HL-60 (cell line): ENCODE data around the gene BAAT.

Experiments
- DNase-seq, 2 experiments: peaks; one replicate each; pipeline ENCODE4 v3.0.0-alpha.2; 2010 to 2020; ENCODE audit warnings: low read depth in 1 of 2, low spot score in 1 of 2
- H3K27ac ChIP-seq: fragments of 250-450 bp; sonication (Bioruptor Pico); replicated peaks from 2 replicates; pipeline ENCODE4 v1.5.1; 2020; ENCODE audit warnings: mild to moderate bottlenecking, moderate library complexity
- H3K27me3 ChIP-seq: fragments of 250-450 bp; sonication (Bioruptor Pico); 2 replicates; pipeline ENCODE4 v1.5.1; 2021; ENCODE audit warnings: mild to moderate bottlenecking, moderate library complexity; ENCODE audit not compliant: insufficient read depth, poor library complexity, severe bottlenecking
- H3K4me3 ChIP-seq: replicated peaks from 2 replicates; pipeline ENCODE4 v1.5.1; 2011; ENCODE audit warnings: mild to moderate bottlenecking, control low read depth, low read length; ENCODE audit not compliant: insufficient read depth
- CTCF ChIP-seq: IDR thresholded peaks from one replicate; pipeline ENCODE4 v1.5.1; 2011; ENCODE audit warnings: low read length, control low read depth, inconsistent platforms; ENCODE audit not compliant: insufficient read depth
- GABPA ChIP-seq: IDR thresholded peaks from 2 replicates; pipeline ENCODE4 v1.6.1; 2012; ENCODE audit warnings: low read depth
- POLR2AphosphoS5 ChIP-seq: IDR thresholded peaks from 2 replicates; pipeline ENCODE4 v1.6.1; 2012; ENCODE audit warnings: low read depth
- REST ChIP-seq: IDR thresholded peaks from 2 replicates; pipeline ENCODE4 v1.6.1; 2012; ENCODE audit warnings: low read depth; ENCODE audit not compliant: insufficient replicate concordance
- SPI1 ChIP-seq: IDR thresholded peaks from 2 replicates; pipeline ENCODE4 v1.6.1; 2012; ENCODE audit warnings: low read depth, mild to moderate bottlenecking, borderline replicate concordance

Gene BAAT

DNA sequence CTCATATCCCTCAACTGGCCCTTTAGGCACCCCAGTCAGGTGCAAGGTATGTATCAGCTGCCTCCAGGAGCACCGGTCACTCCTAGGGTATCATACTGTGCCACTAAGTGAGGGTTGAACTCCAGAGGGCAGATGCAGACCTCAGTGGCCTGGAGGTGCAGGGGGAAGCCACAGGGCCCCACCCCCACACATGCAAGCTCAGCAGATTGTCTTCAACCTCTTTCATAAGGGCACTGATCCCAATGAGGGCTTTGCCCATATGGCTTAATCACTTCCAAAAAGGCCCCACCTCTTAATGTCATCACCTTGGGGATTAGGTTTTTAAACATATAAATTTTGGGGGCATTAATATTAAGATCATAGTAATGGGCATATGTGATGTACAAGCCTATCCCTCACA lies 28.2 kb downstream of the BAAT start:
- Histone ChIP-seq H3K27ac (no peak overlapping the region), H3K27me3 (no peaks in the 10 kb centered on the region), H3K4me3 (no peak overlapping the region)
- TF ChIP-seq POLR2AphosphoS5 (no peak), CTCF (no peak), GABPA (no peak), SPI1 (no peak), REST (no peak)
- DNase-seq: no peak

DNA sequence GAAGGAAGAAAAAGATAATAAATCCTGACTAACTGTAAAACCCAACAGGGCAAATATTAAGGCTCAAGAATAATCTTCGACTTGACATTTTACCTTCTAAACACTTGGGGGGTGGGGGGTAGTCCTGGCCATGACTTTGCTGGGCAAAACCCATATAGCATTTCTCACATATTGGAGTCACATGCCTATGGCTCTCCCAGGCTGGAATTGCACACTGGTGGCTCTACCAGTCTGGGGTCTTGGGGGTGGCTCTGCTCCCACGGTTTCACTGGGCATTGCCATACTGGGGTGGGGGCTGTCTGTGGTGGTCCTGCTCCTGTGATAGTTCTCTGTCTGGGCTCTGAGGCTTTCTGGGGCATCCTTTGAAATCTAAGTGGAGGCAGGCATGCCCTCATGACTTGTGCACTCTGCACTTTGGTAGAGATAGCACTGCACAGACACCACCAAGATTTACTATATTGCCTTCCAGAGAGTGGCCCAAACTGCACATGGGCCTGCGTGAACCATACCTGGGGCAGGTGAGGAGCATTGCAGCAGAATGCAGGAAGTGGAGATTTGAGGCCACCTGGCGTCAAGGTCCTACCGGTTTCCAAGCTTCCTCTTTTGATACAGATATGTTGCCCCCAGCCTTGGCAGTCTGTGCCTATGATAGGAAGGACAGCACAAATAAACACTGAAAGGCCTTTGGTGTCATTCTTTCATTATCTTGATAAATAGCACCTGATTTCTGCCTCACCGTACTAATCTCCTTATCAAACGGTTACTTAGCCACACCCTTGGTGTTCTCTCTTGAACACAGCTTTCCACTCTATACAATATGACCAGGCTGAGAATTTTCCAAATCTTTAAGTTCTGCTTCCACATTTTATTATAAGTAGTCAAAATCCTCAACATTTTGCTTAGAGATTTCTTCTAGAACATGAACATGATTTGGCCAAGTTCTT lies 29.8 kb downstream of the BAAT start:
- Histone ChIP-seq H3K27me3 (no peaks in the 10 kb centered on the region), H3K4me3 (no peak overlapping the region), H3K27ac (no peak overlapping the region)
- no peak for DNase-seq
- no peak for TF ChIP-seq REST
- no peak for TF ChIP-seq CTCF
- no peak for TF ChIP-seq POLR2AphosphoS5
- no peak for TF ChIP-seq GABPA
- TF ChIP-seq SPI1: no peak

DNA sequence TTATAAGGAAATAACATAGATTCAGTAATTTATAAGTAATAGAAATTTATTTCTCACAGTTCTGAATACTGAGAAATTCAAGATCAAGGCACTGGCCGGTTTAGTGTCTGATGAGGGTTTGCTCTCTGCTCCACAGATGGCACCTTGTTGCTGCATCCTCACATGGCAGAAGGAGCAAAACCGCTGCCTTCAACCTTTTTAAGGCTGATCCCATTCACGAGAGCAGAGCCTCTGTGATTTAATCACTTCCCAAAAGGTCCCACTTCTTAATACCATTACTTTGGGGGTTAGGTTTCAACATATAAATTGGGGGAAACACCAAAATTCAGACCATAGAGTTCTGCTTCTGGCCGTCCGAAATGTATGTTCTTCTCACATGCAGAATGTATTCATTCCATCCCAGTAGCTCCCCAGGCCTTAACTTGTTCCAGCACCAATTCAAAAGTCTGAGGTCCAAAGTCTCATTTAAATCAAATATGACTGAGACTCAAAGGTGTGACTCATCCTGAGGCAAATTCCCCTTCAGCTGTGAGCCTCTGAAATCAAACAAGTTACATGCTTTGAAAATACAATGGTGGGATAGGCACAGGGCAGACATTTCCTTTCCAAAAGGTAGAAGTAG lies 30.6 kb downstream of the BAAT start:
- Histone ChIP-seq H3K27me3 (no peaks in the 10 kb centered on the region), H3K27ac (no peak overlapping the region), H3K4me3 (no peak overlapping the region)
- no peak for TF ChIP-seq POLR2AphosphoS5
- TF ChIP-seq GABPA: no peak
- TF ChIP-seq SPI1: no peak
- DNase-seq: no peak

DNA sequence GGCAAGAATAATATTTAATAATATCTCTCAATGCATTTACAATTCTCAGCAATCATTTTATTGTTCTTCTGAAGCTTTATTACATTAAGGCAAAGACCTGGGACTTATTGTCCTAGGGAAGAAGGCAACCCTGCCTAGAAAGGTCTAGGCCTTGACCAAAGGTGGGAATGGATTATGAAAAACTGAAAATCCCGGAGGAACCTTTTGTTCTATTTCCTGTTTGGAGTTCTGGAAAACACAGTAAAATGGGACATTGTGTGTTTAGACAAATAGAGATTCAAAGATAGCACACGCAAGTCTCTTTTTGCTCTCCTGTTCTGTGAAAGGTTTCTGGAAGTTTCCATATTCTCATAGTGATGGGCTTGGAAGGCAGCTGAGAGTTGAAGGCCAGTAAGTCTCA lies 31.1 kb downstream of the BAAT start:
- Histone ChIP-seq H3K27me3 (no peaks in the 10 kb centered on the region), H3K4me3 (no peak overlapping the region), H3K27ac (no peak overlapping the region)
- no peak for DNase-seq
- TF ChIP-seq CTCF: no peak
- no peak for TF ChIP-seq REST
- no peak for TF ChIP-seq SPI1
- TF ChIP-seq GABPA: no peak
- TF ChIP-seq POLR2AphosphoS5: no peak
